Stimulated activated CD8-positive, alpha-beta memory T cell treated with anti-CD3 and anti-CD28 coated beads, Interleukin-2, amount 100 ng/mL, for 1 hour (primary cell): ENCODE data around the gene SYTL3.

Experiments
- DNase-seq, 2 donors: peaks; one replicate each; pipeline ENCODE4 v3.0.0-alpha.2; 2020; ENCODE audit warnings: low read depth in 2 of 2

Gene SYTL3

DNA sequence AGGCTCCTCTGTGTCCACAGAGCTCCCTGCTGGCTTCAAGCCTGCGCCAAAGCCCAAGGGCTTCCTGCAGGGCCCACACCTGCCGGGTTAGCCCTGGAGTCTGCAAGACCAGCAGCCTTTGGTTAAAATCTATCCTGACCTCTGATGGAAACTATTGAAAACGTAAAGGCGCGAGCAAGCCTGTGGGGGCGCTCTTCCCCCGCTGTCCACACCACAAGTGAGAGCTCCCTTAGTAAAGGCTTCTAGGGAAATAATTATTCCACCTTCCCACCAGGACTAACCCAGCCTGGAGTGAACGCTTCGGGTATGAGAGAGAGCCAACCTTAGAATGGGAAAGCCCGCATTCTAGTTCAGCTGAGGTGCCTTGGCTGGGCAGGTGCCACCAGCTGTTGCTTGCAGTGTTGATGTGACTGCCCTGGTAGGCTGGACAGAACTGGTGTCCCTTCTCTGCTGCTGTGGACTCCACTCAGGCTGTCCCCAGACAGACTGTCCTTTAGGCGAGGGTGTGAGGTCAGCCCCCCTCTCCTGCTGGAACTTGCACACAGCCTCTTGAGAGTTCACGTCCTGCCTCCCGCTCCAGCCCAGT lies 68.7 kb downstream of the SYTL3 start:
- no peak for DNase-seq

DNA sequence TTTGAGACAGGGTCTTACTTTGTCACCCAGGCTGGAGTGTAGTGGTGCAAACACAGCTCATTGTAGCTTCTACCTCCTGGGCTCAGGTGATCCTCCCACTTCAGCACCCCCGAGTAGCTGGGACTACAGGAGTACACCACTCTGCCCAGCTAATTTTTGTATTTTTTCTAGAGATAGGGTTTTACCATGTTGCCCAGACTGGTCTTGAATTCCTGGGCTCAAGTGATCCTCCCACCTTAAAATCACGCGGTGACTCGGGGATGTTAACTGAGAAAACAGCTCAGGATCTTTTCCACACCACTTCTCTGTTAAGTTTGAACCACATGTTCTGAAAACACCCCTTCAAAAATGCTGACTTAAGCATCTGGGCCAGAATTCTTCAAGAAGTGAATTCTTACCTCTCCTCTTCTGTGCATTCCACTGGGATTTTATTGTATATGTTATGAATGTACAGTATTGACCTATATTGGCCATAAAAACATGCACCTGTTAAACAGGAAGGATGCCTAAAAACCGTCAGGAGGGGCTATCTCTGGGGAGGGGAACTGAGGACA lies 72.4 kb downstream of the SYTL3 start:
- DNase-seq, result no peak

DNA sequence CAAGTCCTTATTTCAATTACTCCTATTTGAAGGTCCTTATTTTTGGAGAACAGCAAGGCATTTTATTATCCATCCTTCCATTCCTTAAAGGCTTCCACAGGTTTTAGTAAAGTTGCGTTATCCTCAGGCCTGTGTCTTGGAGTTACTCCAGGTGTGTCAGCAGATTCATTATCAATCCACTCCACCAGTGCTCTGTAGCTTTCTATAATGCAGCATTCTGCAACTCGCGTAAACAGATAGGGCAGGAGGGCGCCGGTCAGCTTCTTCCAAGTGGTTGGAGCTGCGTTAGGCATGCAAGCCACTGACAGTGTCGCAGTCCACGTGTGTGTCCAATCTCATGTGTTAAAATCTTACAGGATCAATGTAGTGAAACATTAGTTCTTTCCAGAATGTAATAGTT lies 75.8 kb downstream of the SYTL3 start:
- DNase-seq, result no peak

DNA sequence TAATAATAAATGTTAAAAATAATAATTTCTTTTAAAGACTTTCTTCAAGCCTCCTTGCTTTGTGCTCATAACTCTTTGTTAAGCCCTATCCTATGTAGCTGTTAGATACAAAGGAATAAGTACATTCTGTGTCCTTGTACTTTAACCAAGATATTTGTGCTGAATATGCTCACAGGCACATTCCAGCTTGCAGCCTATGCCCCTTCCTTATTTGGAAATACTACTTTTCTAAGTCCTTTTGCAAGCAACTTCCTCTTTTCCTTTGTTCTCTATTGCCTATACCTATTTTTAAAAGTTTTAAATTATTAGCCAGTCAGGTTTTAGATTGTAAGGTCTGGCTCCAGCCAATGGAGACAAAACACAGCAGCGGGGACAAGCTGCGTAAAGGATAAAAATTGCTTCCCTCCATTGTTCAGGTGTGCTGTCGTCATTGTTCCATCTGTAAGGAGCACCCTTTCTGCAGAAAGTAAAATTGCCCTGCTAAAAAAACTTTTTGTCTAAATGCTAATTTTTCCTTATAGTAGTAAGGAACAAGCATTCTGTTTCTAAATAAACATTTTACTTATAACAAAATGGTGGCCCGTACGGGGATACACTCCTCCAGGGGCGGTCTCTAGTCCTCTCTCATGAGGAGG lies 80.2 kb downstream of the SYTL3 start:
- no peak for DNase-seq

DNA sequence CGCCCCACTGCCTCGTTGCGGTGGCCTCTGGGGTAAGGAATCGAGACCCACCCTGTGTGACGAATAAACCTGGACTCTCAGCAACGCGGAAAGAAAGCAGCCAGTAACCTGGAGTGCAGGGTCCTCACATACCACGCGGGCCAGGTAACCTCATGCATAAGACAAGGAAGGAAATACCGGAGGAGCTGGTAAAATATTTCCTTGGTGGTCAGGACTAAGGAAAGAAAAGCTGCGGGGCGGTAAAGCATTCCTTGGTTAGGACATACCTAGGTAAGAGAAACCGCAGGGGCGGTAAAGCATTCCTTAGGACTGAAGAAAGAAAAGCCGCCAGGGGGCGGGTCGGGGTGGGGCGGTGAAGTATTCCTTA lies 80.7 kb downstream of the SYTL3 start:
- DNase-seq, result no peak

DNA sequence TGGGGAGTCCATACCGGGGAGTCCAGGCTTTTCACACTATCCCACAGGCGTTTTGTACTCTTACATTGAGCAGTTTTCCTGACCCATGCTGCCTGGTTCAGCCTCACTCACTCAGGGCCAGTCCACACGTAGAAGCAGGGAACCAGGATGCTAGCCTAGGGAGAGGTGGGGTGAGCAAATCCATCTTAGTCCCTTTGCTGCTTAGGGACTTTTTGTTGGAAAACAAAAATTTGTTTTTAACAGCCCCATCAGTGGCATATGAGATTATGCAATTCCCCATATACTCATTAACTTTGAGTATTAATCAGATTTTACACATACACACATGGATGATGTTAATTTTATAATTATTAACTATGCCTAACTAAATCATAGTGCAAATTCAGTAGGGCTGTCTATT lies 85.2 kb downstream of the SYTL3 start:
- DNase-seq, result no peak

DNA sequence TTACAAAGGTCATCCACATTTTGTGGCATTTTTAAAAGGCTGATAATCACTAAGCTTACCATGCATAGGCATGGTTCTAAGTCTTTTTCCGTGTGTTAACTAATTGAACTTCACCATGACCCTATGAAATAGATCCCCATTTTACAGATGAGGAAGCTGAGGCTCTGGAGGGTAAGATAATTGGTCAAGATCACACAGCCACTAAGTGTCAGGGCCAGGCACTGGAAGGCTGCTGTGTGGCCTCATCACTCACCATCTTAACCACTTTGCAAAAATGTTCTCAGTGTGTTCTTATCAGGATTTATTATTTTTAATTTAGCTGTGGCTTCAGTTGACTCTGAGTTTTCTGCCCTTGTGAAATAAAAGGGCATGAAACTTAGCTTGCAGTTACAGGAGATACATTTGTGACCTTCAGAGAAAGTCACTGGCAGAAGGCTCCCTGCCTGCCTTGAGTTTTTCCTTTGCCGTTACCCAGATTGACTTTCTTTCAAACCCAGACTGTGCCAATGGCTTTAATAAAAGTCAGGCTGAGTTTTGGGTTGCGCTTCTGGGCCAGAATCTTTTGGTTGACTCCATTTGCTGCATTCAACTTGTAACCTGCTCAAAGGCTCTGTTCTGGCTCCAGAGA lies 87.3 kb downstream of the SYTL3 start:
- DNase-seq, result no peak

DNA sequence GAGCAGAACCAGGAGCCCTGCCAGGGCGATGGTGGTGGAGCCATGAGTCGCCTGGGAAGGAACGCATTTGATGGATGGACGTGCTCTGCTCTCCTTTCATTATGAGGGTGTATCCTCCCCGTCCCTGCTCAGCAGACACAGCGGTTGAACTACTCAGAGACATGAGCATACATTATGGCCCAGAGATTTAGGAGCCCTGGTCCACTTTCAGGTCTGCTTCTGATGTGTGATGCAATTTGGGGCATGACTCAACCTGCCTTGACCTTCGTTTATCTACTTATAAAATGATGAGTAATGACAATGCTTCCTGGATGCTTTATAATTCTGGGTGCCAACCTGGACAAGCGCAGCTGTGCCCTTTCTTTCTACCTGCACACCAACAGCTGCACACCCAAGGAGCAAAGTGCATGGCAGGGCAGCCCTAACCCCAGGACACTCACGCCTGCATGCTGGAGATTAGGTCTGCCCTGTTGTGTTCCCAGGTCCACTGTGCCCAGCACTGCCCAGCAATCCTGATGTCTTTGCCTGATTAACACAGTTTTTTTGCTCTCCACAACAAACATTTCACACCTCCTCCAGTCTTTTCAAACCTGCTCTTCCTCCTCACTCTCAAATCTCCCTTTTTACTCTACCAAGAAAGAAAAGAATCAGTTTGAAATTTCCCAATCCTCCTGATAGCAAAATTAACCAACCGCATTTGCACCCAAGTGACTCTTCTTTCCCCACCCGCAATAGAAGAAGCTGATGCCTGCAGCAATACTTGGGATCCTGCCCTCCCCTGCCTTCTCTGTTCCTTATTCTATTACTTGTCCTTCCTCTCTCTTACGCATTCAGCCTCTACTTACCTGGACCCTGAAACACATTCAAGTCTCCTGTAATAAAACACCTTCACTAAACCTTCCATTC lies 88.1 kb downstream of the SYTL3 start:
- no peak for DNase-seq

DNA sequence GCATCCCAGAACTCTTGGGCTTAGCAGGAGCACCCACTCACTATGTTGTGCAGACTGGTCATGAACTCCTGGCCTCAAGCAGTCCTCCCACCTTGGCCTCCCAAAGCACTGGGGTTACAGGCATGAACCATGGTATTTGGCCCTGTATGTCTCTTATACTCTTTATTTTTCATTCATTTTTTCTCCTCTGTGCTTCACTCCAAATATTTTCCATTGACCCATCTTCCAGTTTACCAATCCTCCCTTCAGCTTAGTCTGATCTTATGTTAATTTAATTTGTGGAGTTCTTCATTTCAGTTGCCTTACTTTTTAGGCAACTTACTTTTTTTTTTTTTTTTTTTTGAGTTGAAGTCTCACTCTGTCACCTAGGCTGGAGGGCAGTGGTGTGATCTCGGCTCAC lies 89.8 kb downstream of the SYTL3 start:
- no peak for DNase-seq

DNA sequence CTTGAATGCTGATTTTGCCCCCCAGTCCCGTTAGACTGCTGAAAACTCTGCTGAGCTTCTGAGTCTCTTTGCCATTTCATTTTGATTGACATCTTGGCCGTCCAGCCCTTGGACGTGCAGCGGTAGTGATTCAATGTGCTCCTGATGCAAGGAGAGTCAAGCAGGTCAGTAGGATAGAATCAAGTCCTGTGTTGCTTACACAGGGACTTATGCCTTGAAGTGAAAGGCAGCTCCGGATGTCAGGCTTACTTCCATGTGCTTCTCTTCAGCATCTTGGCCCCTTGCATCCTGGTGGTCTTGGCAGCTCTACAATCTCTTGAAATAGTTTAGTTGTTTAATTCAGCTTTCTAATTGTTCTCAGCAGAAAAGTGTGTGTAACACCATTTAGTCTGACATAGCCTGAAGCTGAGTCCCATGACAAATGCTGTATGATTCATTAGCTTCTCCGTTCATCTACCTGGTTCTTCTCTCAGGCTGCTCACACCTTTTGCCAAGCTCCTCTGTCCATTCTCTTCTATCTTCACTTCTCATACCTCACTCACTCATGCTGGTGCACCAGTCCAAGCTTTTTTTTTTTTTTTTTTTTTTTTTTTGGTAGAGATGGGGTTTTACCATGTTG lies 93.3 kb downstream of the SYTL3 start:
- no peak for DNase-seq

DNA sequence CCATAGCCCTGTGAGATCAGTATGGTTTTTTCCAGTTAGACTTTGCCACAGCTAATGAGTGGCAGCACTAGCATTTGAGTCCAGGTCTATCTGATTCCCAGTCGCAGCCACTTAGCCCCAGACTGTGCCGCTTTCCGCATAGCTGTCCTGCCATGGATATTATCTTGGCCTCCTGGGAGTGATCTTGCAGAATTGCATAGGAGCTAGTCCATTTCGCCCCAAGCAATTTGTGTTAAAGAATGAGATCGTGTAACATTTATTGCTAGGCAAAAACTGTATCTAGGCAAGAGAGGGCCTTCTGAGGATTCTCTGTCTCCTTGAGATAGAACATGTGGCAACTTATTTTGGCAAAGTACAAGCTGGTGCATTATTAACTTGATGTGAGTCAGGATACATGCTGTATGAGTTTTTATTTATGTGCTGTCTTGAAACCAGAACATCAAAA lies 95.2 kb downstream of the SYTL3 start:
- no peak for DNase-seq

DNA sequence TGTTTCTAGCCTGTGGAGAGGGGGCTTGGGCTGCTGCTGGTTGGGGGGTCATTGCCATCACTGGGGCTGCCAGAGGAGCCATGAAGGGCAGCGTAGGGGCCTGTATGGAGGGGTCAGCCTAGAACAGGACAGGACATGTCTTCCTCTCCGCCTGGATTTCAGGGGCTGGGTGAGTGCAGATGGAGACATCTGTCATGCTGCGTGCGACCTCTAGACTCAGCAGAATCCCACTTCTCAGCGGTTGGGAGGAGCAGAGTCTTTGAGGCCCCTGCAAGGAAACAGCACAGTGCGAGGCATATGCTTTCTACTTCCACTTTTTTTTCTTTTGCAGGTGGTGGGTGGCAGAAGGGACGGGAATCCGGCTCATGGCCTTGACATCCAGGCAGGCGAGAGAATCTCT lies 101.4 kb downstream of the SYTL3 start:
- no peak for DNase-seq

DNA sequence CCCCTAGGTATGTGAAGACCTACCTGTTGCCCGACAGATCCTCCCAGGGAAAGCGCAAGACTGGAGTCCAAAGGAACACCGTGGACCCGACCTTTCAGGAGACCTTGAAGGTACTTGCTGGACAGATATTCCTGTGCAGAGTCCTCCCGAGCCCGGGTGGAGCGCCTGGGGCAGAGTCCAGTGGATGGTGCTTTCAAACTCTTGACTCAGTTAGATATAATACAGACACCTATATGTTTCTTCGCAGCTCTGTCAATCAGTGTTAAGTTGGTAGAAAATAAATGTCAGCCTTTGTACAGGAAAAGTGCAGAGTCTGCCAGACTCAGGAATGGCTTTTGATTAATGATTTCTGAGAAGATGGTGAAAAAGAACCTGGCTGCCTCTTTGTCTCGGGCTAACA lies 102.1 kb downstream of the SYTL3 start:
- DNase-seq, result no peak

DNA sequence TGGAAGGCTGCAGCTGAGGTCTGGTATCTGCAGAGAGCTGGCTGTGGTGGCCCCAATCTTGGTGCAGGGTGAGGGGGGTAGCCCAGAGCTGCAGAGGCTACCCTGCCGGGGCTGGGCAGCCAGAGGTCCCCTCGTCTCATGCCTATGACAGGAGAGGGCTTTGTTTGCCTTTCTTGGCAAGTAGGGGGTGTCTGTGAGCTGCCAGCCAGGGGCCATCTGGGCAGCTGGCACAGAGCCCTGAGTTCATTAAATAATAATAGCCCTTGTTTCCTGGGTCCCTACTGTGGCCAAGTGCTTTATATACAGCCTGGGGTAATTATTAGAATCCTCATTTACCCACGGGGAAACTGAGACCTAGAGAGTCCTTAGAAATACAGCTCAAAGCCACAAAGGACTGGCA lies 102.8 kb downstream of the SYTL3 start:
- DNase-seq, result no peak

DNA sequence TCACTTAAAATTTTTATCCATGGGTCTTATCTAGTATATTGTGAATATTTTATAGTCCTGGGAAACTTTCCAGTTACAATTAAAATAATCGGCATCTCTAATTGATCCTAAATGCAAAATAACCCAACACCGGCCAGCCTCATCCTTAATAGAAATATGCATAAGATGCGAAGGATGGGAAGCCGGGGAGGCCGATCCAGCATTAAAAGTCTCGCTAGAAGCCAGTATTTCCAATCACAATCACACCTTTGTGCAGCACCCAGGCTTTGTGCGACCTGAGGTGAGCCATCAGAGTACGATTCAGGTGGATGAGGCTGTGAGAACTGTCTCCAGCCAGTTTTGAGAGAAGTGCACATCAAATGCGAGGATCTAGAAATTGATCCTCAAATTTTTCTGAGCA lies 104.0 kb downstream of the SYTL3 start:
- DNase-seq, result no peak

DNA sequence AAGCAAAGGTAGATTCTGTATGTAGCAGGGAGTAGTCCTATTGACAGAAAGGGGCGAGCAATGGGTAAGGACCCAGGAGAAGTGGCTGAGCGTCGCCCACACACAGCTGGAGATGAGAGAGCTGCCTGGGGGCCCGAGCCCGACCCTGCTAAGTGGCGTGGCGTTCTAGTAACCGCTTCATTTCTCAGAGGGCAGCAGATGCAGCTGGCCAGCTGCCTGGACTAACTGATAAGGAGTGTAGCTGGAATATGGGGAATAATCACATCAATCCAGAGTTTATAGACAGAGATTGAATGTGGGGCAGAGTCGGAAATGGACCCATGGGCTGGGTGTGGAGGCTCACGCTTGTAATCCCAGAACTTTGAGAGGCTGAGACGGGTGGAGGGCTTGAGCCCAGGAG lies 104.9 kb downstream of the SYTL3 start:
- no peak for DNase-seq

DNA sequence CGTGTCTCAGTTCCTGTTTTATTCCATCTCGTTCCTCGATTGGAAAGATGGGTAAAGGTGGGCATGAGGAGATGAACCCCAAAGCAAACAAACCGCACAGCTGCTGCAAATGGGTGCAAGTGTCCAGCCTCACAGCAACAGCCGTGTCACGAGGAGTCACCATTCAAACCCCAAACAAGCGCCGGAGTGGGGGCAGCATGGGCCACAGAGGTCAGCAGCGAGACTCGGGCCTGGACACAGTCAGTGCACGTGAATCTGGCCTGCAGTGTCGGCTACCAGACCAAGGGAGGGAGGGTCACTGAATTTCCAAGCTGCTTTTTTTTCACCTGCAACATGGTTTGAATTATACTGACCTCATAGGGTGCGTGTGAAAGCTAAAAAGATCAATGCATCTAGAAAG lies 105.8 kb downstream of the SYTL3 start:
- no peak for DNase-seq

DNA sequence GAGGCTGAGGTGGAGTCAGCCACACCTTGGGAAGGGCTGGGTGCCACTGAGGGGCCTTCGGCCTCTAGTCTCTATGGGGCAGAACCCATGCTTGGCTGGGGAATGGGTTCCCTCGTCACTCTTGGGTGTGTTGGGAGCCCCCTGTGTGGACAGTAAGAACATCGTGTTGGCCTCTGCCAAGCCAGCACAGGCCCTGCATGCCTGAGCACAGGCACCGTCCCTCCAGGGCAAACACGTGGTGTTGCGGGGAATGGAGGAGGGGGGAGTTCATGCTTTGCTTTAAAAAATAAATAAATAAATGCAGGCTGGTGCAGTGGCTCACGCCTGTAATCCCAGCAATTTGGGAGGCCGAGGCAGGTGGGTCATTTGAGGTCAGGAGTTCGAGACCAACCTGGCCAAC lies 106.3 kb downstream of the SYTL3 start:
- no peak for DNase-seq

DNA sequence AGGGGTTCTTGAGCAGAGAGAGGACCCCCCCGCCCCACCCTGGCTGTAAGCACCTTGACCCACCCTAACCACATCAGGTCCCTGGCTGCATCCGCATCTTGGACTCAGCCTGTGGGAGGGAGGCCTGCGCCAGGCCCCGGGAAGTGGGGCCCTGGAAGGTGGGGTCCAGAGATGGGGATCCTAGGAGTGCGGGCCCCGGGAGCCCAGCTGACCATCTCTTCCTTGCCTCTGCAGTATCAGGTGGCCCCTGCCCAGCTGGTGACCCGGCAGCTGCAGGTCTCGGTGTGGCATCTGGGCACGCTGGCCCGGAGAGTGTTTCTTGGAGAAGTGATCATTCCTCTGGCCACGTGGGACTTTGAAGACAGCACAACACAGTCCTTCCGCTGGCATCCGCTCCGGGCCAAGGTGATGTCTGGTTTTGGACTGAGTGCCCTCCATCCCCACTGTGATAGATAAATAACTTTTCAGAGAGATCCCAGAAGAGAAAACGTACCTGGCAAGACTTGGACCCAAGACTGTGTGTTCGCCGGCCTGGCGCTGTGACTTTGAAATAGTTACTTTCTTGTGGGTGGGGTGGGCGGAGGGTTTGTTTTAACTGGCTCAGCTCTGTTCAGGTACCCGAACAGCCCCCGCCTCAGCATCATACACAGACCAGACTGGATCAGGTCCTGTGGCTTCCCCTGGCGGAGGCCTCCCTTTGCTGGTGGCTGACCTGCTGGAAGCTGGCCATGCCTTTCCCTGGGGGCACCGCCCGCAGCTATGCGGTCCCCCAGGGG lies 107.3 kb downstream of the SYTL3 start:
- DNase-seq, result no peak

DNA sequence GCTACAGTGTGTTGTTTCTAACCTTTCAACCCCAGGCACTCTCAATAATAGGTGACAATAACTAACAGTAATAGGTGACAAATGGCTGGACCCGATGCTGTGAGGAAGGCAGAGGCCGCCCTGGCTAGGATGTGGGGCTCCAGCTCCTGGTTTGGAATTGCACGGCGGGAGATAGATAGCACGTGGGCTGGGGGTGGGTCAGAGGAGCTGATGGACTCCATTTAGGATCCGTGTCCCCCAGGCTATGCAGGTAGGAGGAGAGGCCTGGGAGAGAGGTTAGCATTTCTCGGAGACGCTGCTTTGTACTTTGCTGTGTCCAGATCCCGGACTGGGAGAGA lies 107.9 kb downstream of the SYTL3 start:
- no peak for DNase-seq

DNA sequence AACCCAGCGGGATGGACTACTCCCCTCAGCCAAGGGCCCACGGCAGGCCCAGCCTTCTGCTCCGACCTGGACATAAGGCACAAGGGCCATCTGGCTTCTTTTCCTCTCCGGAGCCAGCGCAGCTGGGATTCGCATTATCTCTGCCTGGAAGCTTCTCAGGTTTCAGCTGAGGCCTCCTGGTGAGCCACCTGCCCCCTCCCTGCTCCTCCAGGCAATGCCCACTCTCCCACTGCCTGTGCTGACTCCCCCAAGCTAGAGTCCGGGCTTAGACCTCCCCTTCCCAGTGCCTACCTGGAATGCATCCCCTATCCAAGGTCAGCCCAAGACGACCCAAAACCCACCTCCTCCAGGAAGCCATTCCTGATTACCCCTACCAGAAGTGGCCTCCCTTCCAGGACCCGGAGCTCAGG lies 108.6 kb downstream of the SYTL3 start:
- DNase-seq, result no peak
